NT2/D1 (cell line): ENCODE results near the gene SLC24A4.

Experiments used
- YY1 ChIP-seq: IDR thresholded peaks from 2 replicates; pipeline ENCODE4 v1.6.1; 2011; ENCODE audit not compliant: insufficient read length, insufficient read depth
- ZNF274 ChIP-seq: IDR thresholded peaks from 2 replicates; pipeline ENCODE4 v1.6.1; 2011; ENCODE audit warnings: mild to moderate bottlenecking, low read depth, low read length

- TF ChIP-seq YY1 (no peak), ZNF274 (no peak)
These were observed 119.0 kb downstream of the SLC24A4 start for GRCh38 chr14:92441751-92442504.
